ENCODE results near the gene GAREM1. TPM values are rescaled to one million over a fixed set of nuclear protein-coding genes. Genes with fewer than 3 reads are reported as not detected.
"Not testable (repeated sequence)": the region's sequence is repeated elsewhere in the genome, so short reads cannot be mapped to it uniquely, and the experiment has no call there.

GAREM1 gene
- total RNA-seq, 6 donors from 2014 or later: 8.1 to 21.0 (median 13.7) TPM

GRCh38 chr18:32298171-32298667, 172.5 kb downstream of the GAREM1 start:
- DNase-seq (no peak), ATAC-seq (ENCODE audit: low FRiP score in 2 of 2) (no peak)
- Histone ChIP-seq H3K36me3 (no peaks in the 10 kb centered on the region), H3K9me3 (no peaks in the 10 kb centered on the region), H3K4me3 (no peak overlapping the region), H3K27ac (no peak overlapping the region), H3K27me3 (no peaks in the 10 kb centered on the region), H3K4me1 (peaks cover 0 to 4% (median 2%) of the 10 kb centered on the region in 4 donors)
- TF ChIP-seq POLR2A (IDR thresholded peaks at IDR 0.05) (no peak), POLR2AphosphoS5 (IDR thresholded peaks at IDR 0.05) (no peak), CTCF (IDR thresholded peaks at IDR 0.05) (no peak), EP300 (IDR thresholded peaks at IDR 0.05) (no peak)
- WGBS, 2 donors: 49 to 50% methylated on average over 6 of the region's 6 CpGs

GRCh38 chr18:32297579-32298170, 173.0 kb downstream of the GAREM1 start:
- Histone ChIP-seq H3K4me1 (peaks cover 0 to 4% (median 1%) of the 10 kb centered on the region in 4 donors), H3K27me3 (no peaks in the 10 kb centered on the region), H3K36me3 (no peaks in the 10 kb centered on the region), H3K27ac (no peak overlapping the region), H3K9me3 (no peaks in the 10 kb centered on the region), H3K4me3 (no peak overlapping the region)
- no peak for TF ChIP-seq POLR2AphosphoS5 (IDR thresholded peaks at IDR 0.05)
- TF ChIP-seq CTCF (IDR thresholded peaks at IDR 0.05): no peak
- no peak for TF ChIP-seq EP300 (IDR thresholded peaks at IDR 0.05)
- no peak for TF ChIP-seq POLR2A (IDR thresholded peaks at IDR 0.05)
- 64 to 71% methylated on average over 5 of the region's 5 CpGs for WGBS, 2 donors
- DNase-seq (no peak), ATAC-seq (ENCODE audit: low FRiP score in 2 of 2) (no peak)

GRCh38 chr18:32296851-32297250, 173.8 kb downstream of the GAREM1 start:
- H3K36me3 ChIP-seq: no peaks in the 10 kb centered on the region
- no peak overlapping the region for H3K27ac ChIP-seq
- no peaks in the 10 kb centered on the region for H3K9me3 ChIP-seq
- ATAC-seq (ENCODE audit: low FRiP score in 2 of 2) (no peak), DNase-seq (no peak)
- TF ChIP-seq EP300 (IDR thresholded peaks at IDR 0.05): no peak
- no peak for TF ChIP-seq CTCF (IDR thresholded peaks at IDR 0.05)
- TF ChIP-seq POLR2A (IDR thresholded peaks at IDR 0.05): no peak
- TF ChIP-seq POLR2AphosphoS5 (IDR thresholded peaks at IDR 0.05): no peak
- peaks cover 0 to 2% (median 0%) of the 10 kb centered on the region in 4 donors for H3K4me1 ChIP-seq
- 85 to 88% methylated on average over 2 of the region's 2 CpGs for WGBS, 2 donors
- H3K27me3 ChIP-seq: no peaks in the 10 kb centered on the region
- H3K4me3 ChIP-seq: no peak overlapping the region

- H3K36me3 ChIP-seq: no peaks in the 10 kb centered on the region
- ATAC-seq (ENCODE audit: low FRiP score in 2 of 2): no peak
- H3K27ac ChIP-seq: no peak overlapping the region
- no peaks in the 10 kb centered on the region for H3K4me1 ChIP-seq
- DNase-seq: no peak
- no peaks in the 10 kb centered on the region for H3K27me3 ChIP-seq
- H3K9me3 ChIP-seq: no peaks in the 10 kb centered on the region
- no peak for TF ChIP-seq POLR2A (IDR thresholded peaks at IDR 0.05)
- TF ChIP-seq CTCF (IDR thresholded peaks at IDR 0.05): no peak
- TF ChIP-seq EP300 (IDR thresholded peaks at IDR 0.05): no peak
- no peak for TF ChIP-seq POLR2AphosphoS5 (IDR thresholded peaks at IDR 0.05)
- no peak overlapping the region for H3K4me3 ChIP-seq
- 90 to 94% methylated on average over 3 of the region's 3 CpGs for WGBS, 2 donors
These were observed 175.1 kb downstream of the GAREM1 start for GRCh38 chr18:32295604-32296003.

GRCh38 chr18:32293107-32293506, 177.6 kb downstream of the GAREM1 start:
- 74 to 92% methylated on average over 2 of the region's 2 CpGs for WGBS, 2 donors
- Histone ChIP-seq H3K4me1 (no peaks in the 10 kb centered on the region), H3K4me3 (no peak overlapping the region), H3K9me3 (no peaks in the 10 kb centered on the region), H3K36me3 (no peaks in the 10 kb centered on the region), H3K27ac (no peak overlapping the region), H3K27me3 (no peaks in the 10 kb centered on the region)
- DNase-seq (no peak), ATAC-seq (ENCODE audit: low FRiP score in 2 of 2) (no peak)
- no peak for TF ChIP-seq CTCF (IDR thresholded peaks at IDR 0.05)
- TF ChIP-seq POLR2AphosphoS5 (IDR thresholded peaks at IDR 0.05): no peak
- TF ChIP-seq EP300 (IDR thresholded peaks at IDR 0.05): no peak
- TF ChIP-seq POLR2A (IDR thresholded peaks at IDR 0.05): no peak

- ATAC-seq (ENCODE audit: low FRiP score in 2 of 2); H3K27ac ChIP-seq; H3K36me3 ChIP-seq; H3K4me1 ChIP-seq; H3K9me3 ChIP-seq; H3K4me3 ChIP-seq; DNase-seq; H3K27me3 ChIP-seq: not testable (repeated sequence)
- 88 to 97% methylated on average over 3 of the region's 3 CpGs for WGBS, 2 donors
These were observed 179.1 kb downstream of the GAREM1 start for GRCh38 chr18:32291623-32292022.

Measured in upper lobe of left lung (tissue), 6 donors.